ENCODE measurements around the gene PAF1. TPM values are rescaled to one million over a fixed set of nuclear protein-coding genes. Genes with fewer than 3 reads are reported as not detected.

PAF1 gene
- total RNA-seq, 4 donors from 2014 or later, result 22.2 to 47.3 (median 37.7) TPM

- no peaks in the 10 kb centered on the region for H3K27me3 ChIP-seq
- H3K4me1 ChIP-seq, result peaks cover 0 to 12% (median 0%) of the 10 kb centered on the region in 4 donors
- peak overlapping the region in 3 of 4 donors; percentile 16 to 21 (median 17) for H3K27ac ChIP-seq
- no peak overlapping the region for H3K4me3 ChIP-seq
- H3K36me3 ChIP-seq, result peaks cover 0 to 62% (median 4%) of the 10 kb centered on the region in 3 donors
- DNase-seq, result no peak
- no peak for TF ChIP-seq POLR2A (IDR thresholded peaks at IDR 0.05)
- no peak for TF ChIP-seq CTCF (IDR thresholded peaks at IDR 0.05)
- H3K9me3 ChIP-seq, result no peaks in the 10 kb centered on the region
These were observed 39.3 kb downstream of the PAF1 start for GRCh38 chr19:39351537-39352064.

GRCh38 chr19:39350156-39350555, 40.8 kb downstream of the PAF1 start:
- no peak for DNase-seq
- peaks cover 0 to 48% (median 3%) of the 10 kb centered on the region in 3 donors for H3K36me3 ChIP-seq
- TF ChIP-seq POLR2A (IDR thresholded peaks at IDR 0.05) (no peak), CTCF (IDR thresholded peaks at IDR 0.05) (no peak)

GRCh38 chr19:39349326-39349725, 41.6 kb downstream of the PAF1 start:
- H3K4me1 ChIP-seq, result peaks cover 0 to 23% (median 0%) of the 10 kb centered on the region in 4 donors
- DNase-seq, result no peak
- no peak for TF ChIP-seq POLR2A (IDR thresholded peaks at IDR 0.05)
- TF ChIP-seq CTCF (IDR thresholded peaks at IDR 0.05), result no peak
- H3K27ac ChIP-seq, result no peak overlapping the region
- H3K27me3 ChIP-seq, result no peaks in the 10 kb centered on the region
- H3K36me3 ChIP-seq, result peaks cover 0 to 39% (median 3%) of the 10 kb centered on the region in 3 donors
- no peaks in the 10 kb centered on the region for H3K9me3 ChIP-seq
- no peak overlapping the region for H3K4me3 ChIP-seq

More at GRCh38 chr19:39350156-39350555, 40.8 kb downstream of the PAF1 start:
- peaks cover 0 to 23% (median 0%) of the 10 kb centered on the region in 4 donors for H3K4me1 ChIP-seq
- H3K27ac ChIP-seq, result no peak overlapping the region
- no peaks in the 10 kb centered on the region for H3K27me3 ChIP-seq
- no peak overlapping the region for H3K4me3 ChIP-seq
- H3K9me3 ChIP-seq, result no peaks in the 10 kb centered on the region

- Histone ChIP-seq H3K4me3 (no peak overlapping the region), H3K27ac (no peak overlapping the region), H3K36me3 (peaks cover 0 to 28% (median 3%) of the 10 kb centered on the region in 3 donors), H3K27me3 (no peaks in the 10 kb centered on the region), H3K9me3 (no peaks in the 10 kb centered on the region), H3K4me1 (peaks cover 0 to 34% (median 7%) of the 10 kb centered on the region in 4 donors)
- no peak for DNase-seq
- TF ChIP-seq POLR2A (IDR thresholded peaks at IDR 0.05) (no peak), CTCF (IDR thresholded peaks at IDR 0.05) (no peak)
These were observed 43.4 kb downstream of the PAF1 start for GRCh38 chr19:39347332-39348164.

GRCh38 chr19:39345956-39346355, 45.0 kb downstream of the PAF1 start:
- Histone ChIP-seq H3K4me3 (no peak overlapping the region), H3K27ac (no peak overlapping the region), H3K4me1 (peaks cover 0 to 31% (median 7%) of the 10 kb centered on the region in 4 donors), H3K9me3 (no peaks in the 10 kb centered on the region), H3K27me3 (no peaks in the 10 kb centered on the region), H3K36me3 (peaks cover 0 to 12% (median 0%) of the 10 kb centered on the region in 3 donors)
- no peak for TF ChIP-seq CTCF (IDR thresholded peaks at IDR 0.05)
- no peak for TF ChIP-seq POLR2A (IDR thresholded peaks at IDR 0.05)
- DNase-seq, result no peak

Data from Peyer's patch (tissue), 4 donors.